Measurements from ENCODE around the gene PSD.

DNA sequence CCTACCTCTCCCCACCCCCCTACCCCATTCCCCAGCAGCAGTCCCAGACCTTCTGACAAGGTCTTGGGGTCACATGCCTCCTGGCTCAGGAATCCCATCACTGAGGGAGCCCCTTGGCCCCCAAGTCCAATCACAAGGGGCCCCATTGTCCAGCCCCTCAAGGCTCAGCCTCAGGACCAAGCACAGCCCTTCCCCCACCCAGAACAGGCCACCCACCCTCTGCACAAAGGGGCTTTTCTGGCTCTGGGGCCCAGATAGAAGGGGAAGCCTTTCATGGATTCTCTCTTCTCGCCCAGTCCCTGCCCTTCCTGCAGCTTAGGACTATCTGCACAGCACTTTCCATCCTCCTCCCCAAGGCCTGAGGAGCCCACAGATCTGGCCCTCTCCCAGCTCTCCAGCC is 6.9 kb upstream of the PSD start:
- no peak for TF ChIP-seq POLR2AphosphoS5 (IDR thresholded peaks at IDR 0.05)
- no peak for TF ChIP-seq POLR2A (IDR thresholded peaks at IDR 0.05)
- TF ChIP-seq, protein P1, sequence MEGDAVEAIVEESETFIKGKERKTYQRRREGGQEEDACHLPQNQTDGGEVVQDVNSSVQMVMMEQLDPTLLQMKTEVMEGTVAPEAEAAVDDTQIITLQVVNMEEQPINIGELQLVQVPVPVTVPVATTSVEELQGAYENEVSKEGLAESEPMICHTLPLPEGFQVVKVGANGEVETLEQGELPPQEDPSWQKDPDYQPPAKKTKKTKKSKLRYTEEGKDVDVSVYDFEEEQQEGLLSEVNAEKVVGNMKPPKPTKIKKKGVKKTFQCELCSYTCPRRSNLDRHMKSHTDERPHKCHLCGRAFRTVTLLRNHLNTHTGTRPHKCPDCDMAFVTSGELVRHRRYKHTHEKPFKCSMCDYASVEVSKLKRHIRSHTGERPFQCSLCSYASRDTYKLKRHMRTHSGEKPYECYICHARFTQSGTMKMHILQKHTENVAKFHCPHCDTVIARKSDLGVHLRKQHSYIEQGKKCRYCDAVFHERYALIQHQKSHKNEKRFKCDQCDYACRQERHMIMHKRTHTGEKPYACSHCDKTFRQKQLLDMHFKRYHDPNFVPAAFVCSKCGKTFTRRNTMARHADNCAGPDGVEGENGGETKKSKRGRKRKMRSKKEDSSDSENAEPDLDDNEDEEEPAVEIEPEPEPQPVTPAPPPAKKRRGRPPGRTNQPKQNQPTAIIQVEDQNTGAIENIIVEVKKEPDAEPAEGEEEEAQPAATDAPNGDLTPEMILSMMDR (IDR thresholded peaks at IDR 0.05) = no peak
